OCI-LY1 (cell line): Measurements from ENCODE around the gene CFAP46.

Source experiments
- H2AFZ ChIP-seq: fragments of 200-600 bp; sonication (generic), shearing (Covaris generic); 2 replicates; pipeline ENCODE4 v1.6.0; 2014; ENCODE audit warnings: antibody characterized with exemption, mild to moderate bottlenecking, low read length
- H3F3A ChIP-seq: fragments of 200-600 bp; sonication (generic), shearing (Covaris generic); 2 replicates; pipeline ENCODE4 v1.6.0; 2014; ENCODE audit warnings: mild to moderate bottlenecking, antibody characterized with exemption, low read length, moderate library complexity; ENCODE audit not compliant: insufficient read depth
- H3K27ac ChIP-seq: fragments of 200-600 bp; sonication (generic); 2 replicates; pipeline ENCODE4 v1.5.1; 2014; ENCODE audit warnings: low read length, mixed run types, mild to moderate bottlenecking, low read depth; ENCODE audit not compliant: poor library complexity, severe bottlenecking
- H3K27me3 ChIP-seq: fragments of 200-600 bp; sonication (generic); 2 replicates; pipeline ENCODE4 v1.6.0; 2014; ENCODE audit warnings: antibody characterized with exemption, mild to moderate bottlenecking, low read length, moderate library complexity; ENCODE audit not compliant: insufficient read depth
- H3K36me3 ChIP-seq: fragments of 200-600 bp; sonication (generic); 2 replicates; pipeline ENCODE4 v1.6.1; 2014; ENCODE audit warnings: mild to moderate bottlenecking, antibody characterized with exemption, low read length, moderate library complexity, mixed read lengths; ENCODE audit not compliant: insufficient read depth
- H3K4me1 ChIP-seq: fragments of 200-600 bp; sonication (generic); 2 replicates; pipeline ENCODE4 v1.5.1; 2014; ENCODE audit warnings: mild to moderate bottlenecking, low read length, moderate library complexity; ENCODE audit not compliant: insufficient read depth, severe bottlenecking
- H3K4me2 ChIP-seq: fragments of 200-600 bp; sonication (generic), shearing (Covaris generic); 2 replicates; pipeline ENCODE4 v1.6.1; 2014; ENCODE audit warnings: low read length
- H3K4me3 ChIP-seq: fragments of 200-600 bp; sonication (generic); 2 replicates; pipeline ENCODE4 v1.5.1; 2014; ENCODE audit warnings: low read length, low read depth, mild to moderate bottlenecking, mixed read lengths; ENCODE audit not compliant: poor library complexity, severe bottlenecking
- H3K79me2 ChIP-seq: fragments of 200-600 bp; shearing (Covaris generic); 2 replicates; pipeline ENCODE4 v1.6.1; 2016; ENCODE audit warnings: mixed run types, low read length, mixed read lengths; ENCODE audit not compliant: insufficient read depth
- H3K9ac ChIP-seq: fragments of 200-600 bp; sonication (generic), shearing (Covaris generic); 2 replicates; pipeline ENCODE4 v1.6.1; 2014; ENCODE audit warnings: mild to moderate bottlenecking, low read length, mixed read lengths
- H3K9me2 ChIP-seq: fragments of 200-600 bp; sonication (generic), shearing (Covaris generic); 2 replicates; pipeline ENCODE4 v1.6.1; 2014; ENCODE audit warnings: low read depth, mild to moderate bottlenecking, low read length, mixed read lengths
- H3K9me3 ChIP-seq: fragments of 200-600 bp; shearing (Covaris generic); 2 replicates; pipeline ENCODE4 v1.6.1; 2014; ENCODE audit warnings: low read length, mixed read lengths
- H4K20me1 ChIP-seq: fragments of 200-600 bp; sonication (generic), shearing (Covaris generic); 2 replicates; pipeline ENCODE4 v1.6.0; 2016; ENCODE audit warnings: mild to moderate bottlenecking, low read length; ENCODE audit not compliant: insufficient read depth
- EZH2 ChIP-seq: fragments of 200-600 bp; sonication (generic), shearing (Covaris generic); IDR thresholded peaks from 2 replicates; pipeline ENCODE4 v1.8.0; 2017; ENCODE audit warnings: borderline replicate concordance, mixed run types, mild to moderate bottlenecking, antibody characterized with exemption, low read length, moderate library complexity, mixed read lengths
- TF ChIP-seq, protein P1 (sequence below): fragments of 200-600 bp; sonication (generic), shearing (Covaris generic); IDR thresholded peaks from 2 replicates; pipeline ENCODE4 v1.5.1; 2017; ENCODE audit warnings: mild to moderate bottlenecking, antibody characterized with exemption, low read length, moderate library complexity, mixed read lengths

The CFAP46 gene

DNA sequence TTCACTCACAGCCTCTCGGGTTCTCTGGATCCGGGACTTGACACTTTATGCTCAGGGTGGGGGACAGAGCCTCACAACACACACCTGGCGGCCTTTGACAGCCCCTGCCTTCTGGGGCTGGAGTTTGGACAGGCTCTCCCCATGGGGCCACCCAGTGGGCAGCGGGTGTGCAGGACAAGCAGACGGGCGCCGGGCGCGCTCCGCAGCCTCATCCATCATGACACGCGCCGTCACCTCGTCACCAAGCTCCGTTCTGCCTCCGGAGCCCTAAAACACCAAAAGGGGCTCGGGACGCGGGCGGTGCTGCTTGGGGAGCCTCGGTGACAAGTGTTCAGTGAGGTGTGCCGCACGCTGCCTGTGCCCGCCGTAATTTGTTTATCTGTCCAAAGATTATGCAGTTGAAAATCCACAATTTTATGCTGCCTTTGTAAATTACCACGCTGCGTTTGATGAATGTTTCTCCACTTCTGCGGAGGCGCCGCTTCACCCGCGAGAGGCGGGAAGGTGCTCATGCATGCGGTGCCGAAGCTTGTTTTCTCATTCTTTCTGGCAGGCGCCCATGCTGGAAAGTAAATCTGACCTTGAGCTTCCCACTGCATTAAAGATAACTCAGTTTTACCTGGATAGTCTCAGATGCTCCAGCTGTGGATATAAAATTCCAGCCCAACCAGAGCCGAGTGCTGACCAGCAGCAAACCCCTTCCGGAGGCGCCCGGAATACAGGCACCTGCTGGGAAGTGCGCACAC, 162.6 kb downstream of the CFAP46 start:
- no peaks in the 10 kb centered on the region for H3K9me2 ChIP-seq
- H3K9ac ChIP-seq, result no peak overlapping the region
- H3K4me2 ChIP-seq, result no peak overlapping the region
- H3F3A ChIP-seq, result no peaks in the 10 kb centered on the region
- no peaks in the 10 kb centered on the region for H4K20me1 ChIP-seq
- no peaks in the 10 kb centered on the region for H3K79me2 ChIP-seq
- no peak overlapping the region for H3K27ac ChIP-seq
- H3K9me3 ChIP-seq, result no peaks in the 10 kb centered on the region
- no peaks in the 10 kb centered on the region for H3K4me1 ChIP-seq
- no peaks in the 10 kb centered on the region for H3K36me3 ChIP-seq
- H2AFZ ChIP-seq, result no peak overlapping the region
- H3K4me3 ChIP-seq, result no peak overlapping the region
- TF ChIP-seq, protein P1, sequence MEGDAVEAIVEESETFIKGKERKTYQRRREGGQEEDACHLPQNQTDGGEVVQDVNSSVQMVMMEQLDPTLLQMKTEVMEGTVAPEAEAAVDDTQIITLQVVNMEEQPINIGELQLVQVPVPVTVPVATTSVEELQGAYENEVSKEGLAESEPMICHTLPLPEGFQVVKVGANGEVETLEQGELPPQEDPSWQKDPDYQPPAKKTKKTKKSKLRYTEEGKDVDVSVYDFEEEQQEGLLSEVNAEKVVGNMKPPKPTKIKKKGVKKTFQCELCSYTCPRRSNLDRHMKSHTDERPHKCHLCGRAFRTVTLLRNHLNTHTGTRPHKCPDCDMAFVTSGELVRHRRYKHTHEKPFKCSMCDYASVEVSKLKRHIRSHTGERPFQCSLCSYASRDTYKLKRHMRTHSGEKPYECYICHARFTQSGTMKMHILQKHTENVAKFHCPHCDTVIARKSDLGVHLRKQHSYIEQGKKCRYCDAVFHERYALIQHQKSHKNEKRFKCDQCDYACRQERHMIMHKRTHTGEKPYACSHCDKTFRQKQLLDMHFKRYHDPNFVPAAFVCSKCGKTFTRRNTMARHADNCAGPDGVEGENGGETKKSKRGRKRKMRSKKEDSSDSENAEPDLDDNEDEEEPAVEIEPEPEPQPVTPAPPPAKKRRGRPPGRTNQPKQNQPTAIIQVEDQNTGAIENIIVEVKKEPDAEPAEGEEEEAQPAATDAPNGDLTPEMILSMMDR, result no peak
- no peak for TF ChIP-seq EZH2
- no peaks in the 10 kb centered on the region for H3K27me3 ChIP-seq

DNA sequence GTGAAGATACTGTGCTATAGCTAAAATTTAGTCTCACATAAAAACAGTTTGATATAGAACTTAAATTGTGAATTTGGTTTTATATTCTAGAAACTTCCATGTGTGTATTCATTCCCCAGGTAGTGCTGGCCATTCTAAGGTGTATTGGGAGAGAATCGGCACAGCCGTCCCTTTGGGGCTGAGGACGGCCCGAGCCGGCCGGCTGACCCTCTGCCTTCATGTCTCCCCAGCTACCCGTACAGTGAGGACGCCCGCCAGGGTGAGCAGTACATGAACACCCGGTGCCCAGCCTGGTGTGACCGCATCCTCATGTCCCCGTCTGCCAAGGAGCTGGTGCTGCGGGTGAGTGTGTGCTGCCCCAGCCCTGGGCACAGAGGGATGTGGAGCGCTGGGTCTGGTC, 164.9 kb downstream of the CFAP46 start:
- H4K20me1 ChIP-seq, result no peaks in the 10 kb centered on the region
- H3K27me3 ChIP-seq, result no peaks in the 10 kb centered on the region
- no peak for TF ChIP-seq EZH2
- TF ChIP-seq, protein P1, result no peak
- H2AFZ ChIP-seq, result no peak overlapping the region
- H3K4me2 ChIP-seq, result no peak overlapping the region
- no peaks in the 10 kb centered on the region for H3F3A ChIP-seq
- H3K4me1 ChIP-seq, result no peaks in the 10 kb centered on the region
- no peak overlapping the region for H3K27ac ChIP-seq
- H3K9ac ChIP-seq, result no peak overlapping the region
- no peaks in the 10 kb centered on the region for H3K9me3 ChIP-seq
- H3K36me3 ChIP-seq, result no peaks in the 10 kb centered on the region
- H3K79me2 ChIP-seq, result no peaks in the 10 kb centered on the region
- H3K4me3 ChIP-seq, result no peak overlapping the region
- H3K9me2 ChIP-seq, result no peaks in the 10 kb centered on the region

DNA sequence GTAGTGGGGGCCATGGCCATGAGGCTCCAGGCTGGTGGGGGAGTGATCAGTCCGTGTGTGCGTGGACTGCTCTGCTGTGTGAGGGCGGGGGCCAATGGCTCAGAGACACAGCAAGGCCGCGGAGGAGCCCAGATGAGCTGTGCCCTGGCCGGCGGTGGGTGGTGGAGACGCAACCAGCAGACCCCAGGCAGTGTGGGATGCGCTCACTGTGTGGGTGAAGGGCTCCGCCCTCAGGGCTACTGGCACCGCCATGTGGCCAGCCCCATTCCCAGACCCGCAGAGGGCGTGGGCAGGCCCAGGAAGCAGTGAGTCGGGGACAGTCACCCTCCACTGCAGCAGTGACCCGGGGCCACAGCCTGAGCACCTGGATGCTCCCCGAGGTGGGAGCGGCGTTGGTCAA, 165.5 kb downstream of the CFAP46 start:
- H4K20me1 ChIP-seq, result no peaks in the 10 kb centered on the region
- no peaks in the 10 kb centered on the region for H3K9me2 ChIP-seq
- H3K9me3 ChIP-seq, result no peaks in the 10 kb centered on the region
- TF ChIP-seq, protein P1, result no peak
- no peak for TF ChIP-seq EZH2
- H3K9ac ChIP-seq, result no peak overlapping the region
- H3K4me3 ChIP-seq, result no peak overlapping the region
- H3K27me3 ChIP-seq, result no peaks in the 10 kb centered on the region
- no peaks in the 10 kb centered on the region for H3K4me1 ChIP-seq
- no peak overlapping the region for H3K27ac ChIP-seq
- no peaks in the 10 kb centered on the region for H3K79me2 ChIP-seq
- no peaks in the 10 kb centered on the region for H3F3A ChIP-seq
- no peaks in the 10 kb centered on the region for H3K36me3 ChIP-seq
- H2AFZ ChIP-seq, result no peak overlapping the region
- no peak overlapping the region for H3K4me2 ChIP-seq
